Chondrocyte (in vitro differentiated cells): ENCODE data around the gene TRNT1. TPM values are rescaled to one million over a fixed set of nuclear protein-coding genes. Genes with fewer than 3 reads are reported as not detected.

Experiments
- DNase-seq: peaks from one replicate; pipeline ENCODE4 v3.0.0; 2021; ENCODE audit warnings: mixed read lengths, low spot score
- H3K27ac Mint-ChIP-seq: one replicate; pipeline ENCODE4 v1.8.0; 2021; ENCODE audit warnings: mild to moderate bottlenecking, moderate library complexity, mixed read lengths; ENCODE audit not compliant: unreplicated experiment
- H3K27me3 Mint-ChIP-seq: 2 replicates; pipeline ENCODE4 v1.8.0; 2021; ENCODE audit warnings: low read depth, mixed read lengths
- H3K36me3 Mint-ChIP-seq: 2 replicates; pipeline ENCODE4 v1.8.0; 2021; ENCODE audit warnings: low read depth, mixed read lengths
- H3K4me1 Mint-ChIP-seq: 2 replicates; pipeline ENCODE4 v1.8.0; 2021; ENCODE audit warnings: low read depth, mild to moderate bottlenecking, mixed read lengths
- H3K4me3 Mint-ChIP-seq: one replicate; pipeline ENCODE4 v1.8.0; 2021; ENCODE audit warnings: mild to moderate bottlenecking, moderate library complexity, mixed read lengths; ENCODE audit not compliant: unreplicated experiment
- H3K9me3 Mint-ChIP-seq: 2 replicates; pipeline ENCODE4 v1.8.0; 2021; ENCODE audit warnings: low read depth, mixed read lengths
- total RNA-seq: library from RNA; stranded (reverse); gene quantifications from 3 replicates; pipeline ENCODE4 v1.2.1, GENCODE V29; 2021
- TF ChIP-seq, protein P1 (sequence below): fragments of 200-600 bp; sonication (generic); IDR thresholded peaks from 2 replicates; pipeline ENCODE4 v1.5.0; 2021; ENCODE audit warnings: antibody characterized with exemption, mild to moderate bottlenecking, moderate library complexity

Gene TRNT1
- total RNA-seq, 1 donor from 2014 or later: 24.4 TPM

GRCh38 chr3:3110749-3111361, 15.9 kb upstream of the TRNT1 start:
- peaks cover 3% of the 10 kb centered on the region for H3K9me3 Mint-ChIP-seq
- no peak overlapping the region for H3K27ac Mint-ChIP-seq
- no peaks in the 10 kb centered on the region for H3K36me3 Mint-ChIP-seq
- TF ChIP-seq, protein P1, sequence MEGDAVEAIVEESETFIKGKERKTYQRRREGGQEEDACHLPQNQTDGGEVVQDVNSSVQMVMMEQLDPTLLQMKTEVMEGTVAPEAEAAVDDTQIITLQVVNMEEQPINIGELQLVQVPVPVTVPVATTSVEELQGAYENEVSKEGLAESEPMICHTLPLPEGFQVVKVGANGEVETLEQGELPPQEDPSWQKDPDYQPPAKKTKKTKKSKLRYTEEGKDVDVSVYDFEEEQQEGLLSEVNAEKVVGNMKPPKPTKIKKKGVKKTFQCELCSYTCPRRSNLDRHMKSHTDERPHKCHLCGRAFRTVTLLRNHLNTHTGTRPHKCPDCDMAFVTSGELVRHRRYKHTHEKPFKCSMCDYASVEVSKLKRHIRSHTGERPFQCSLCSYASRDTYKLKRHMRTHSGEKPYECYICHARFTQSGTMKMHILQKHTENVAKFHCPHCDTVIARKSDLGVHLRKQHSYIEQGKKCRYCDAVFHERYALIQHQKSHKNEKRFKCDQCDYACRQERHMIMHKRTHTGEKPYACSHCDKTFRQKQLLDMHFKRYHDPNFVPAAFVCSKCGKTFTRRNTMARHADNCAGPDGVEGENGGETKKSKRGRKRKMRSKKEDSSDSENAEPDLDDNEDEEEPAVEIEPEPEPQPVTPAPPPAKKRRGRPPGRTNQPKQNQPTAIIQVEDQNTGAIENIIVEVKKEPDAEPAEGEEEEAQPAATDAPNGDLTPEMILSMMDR: no peak
- H3K27me3 Mint-ChIP-seq: peaks cover 33% of the 10 kb centered on the region
- no peaks in the 10 kb centered on the region for H3K4me1 Mint-ChIP-seq
- DNase-seq: no peak
- H3K4me3 Mint-ChIP-seq: no peak overlapping the region

GRCh38 chr3:3113042-3113709, 13.6 kb upstream of the TRNT1 start:
- DNase-seq: no peak
- Mint-ChIP-seq H3K9me3 (peaks cover 3% of the 10 kb centered on the region), H3K4me1 (no peaks in the 10 kb centered on the region), H3K4me3 (no peak overlapping the region), H3K36me3 (no peaks in the 10 kb centered on the region), H3K27me3 (peaks cover 33% of the 10 kb centered on the region), H3K27ac (no peak overlapping the region)
- TF ChIP-seq, protein P1: no peak

DNA sequence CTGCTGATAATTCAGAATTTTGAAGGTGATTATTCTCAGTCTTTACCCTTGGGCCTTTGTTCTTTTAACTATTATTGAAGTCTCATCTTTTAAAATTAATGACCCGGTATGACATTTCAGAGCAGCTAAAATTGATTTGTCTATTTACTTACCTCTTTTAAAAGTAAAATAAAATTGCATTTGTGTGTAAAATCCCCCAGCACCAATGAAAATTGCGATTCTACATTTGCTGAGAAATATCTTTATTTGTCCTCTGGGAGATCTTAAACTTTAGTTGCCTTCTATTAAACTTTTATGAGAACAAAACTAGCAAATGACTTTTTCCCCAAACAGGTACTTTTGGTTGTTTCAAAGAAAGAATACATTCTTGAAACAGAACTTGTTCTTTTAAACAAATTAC, 9.1 kb upstream of the TRNT1 start:
- TF ChIP-seq, protein P1: no peak
- no peak overlapping the region for H3K27ac Mint-ChIP-seq
- H3K4me3 Mint-ChIP-seq: no peak overlapping the region
- no peaks in the 10 kb centered on the region for H3K36me3 Mint-ChIP-seq
- H3K4me1 Mint-ChIP-seq: no peaks in the 10 kb centered on the region
- DNase-seq: no peak
- peaks cover 19% of the 10 kb centered on the region for H3K27me3 Mint-ChIP-seq
- H3K9me3 Mint-ChIP-seq: peaks cover 3% of the 10 kb centered on the region

GRCh38 chr3:3119393-3119851, 7.3 kb upstream of the TRNT1 start:
- Mint-ChIP-seq H3K27me3 (peaks cover 19% of the 10 kb centered on the region), H3K9me3 (peaks cover 3% of the 10 kb centered on the region), H3K27ac (no peak overlapping the region), H3K36me3 (no peaks in the 10 kb centered on the region), H3K4me3 (no peak overlapping the region), H3K4me1 (no peaks in the 10 kb centered on the region)
- TF ChIP-seq, protein P1: no peak
- no peak for DNase-seq

DNA sequence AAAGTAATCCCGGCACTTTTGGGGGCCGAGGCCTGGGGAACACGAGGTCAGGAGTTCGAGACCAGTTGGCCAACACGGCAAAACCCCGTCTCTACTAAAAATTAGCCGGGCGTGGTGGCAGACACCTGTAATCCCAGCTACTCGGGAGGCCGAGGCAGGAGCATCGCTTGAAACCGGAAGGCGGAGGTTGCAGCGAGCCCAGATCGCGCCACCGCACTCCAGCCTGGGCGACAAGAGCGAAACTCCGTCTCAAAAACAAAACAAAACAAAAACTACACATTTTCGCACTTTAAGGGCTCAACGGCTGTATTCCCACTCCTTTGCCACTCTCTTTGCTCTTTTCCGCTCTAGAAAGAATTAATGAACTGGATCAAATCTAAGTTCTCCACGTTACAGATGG, 763 bp upstream of the TRNT1 start:
- H3K4me3 Mint-ChIP-seq: peak overlapping the region; percentile 99
- DNase-seq: no peak
- H3K27ac Mint-ChIP-seq: peak overlapping the region; percentile 96
- H3K9me3 Mint-ChIP-seq: no peaks in the 10 kb centered on the region
- TF ChIP-seq, protein P1: no peak
- H3K36me3 Mint-ChIP-seq: peaks cover 3% of the 10 kb centered on the region
- no peaks in the 10 kb centered on the region for H3K27me3 Mint-ChIP-seq
- peaks cover 31% of the 10 kb centered on the region for H3K4me1 Mint-ChIP-seq
